ENCODE results near the gene AUTS2. TPM values are rescaled to one million over a fixed set of nuclear protein-coding genes. Genes with fewer than 3 reads are reported as not detected.

AUTS2 gene
- polyA plus RNA-seq, 3 donors, result 3.1 to 8.3 (median 7.9) TPM

- WGBS, 3 donors, result 0 to 1% (median 1%) methylated on average over 41 to 80 of the region's 80 CpGs
- no peak overlapping the region for H3K27ac ChIP-seq (ENCODE audit: low read depth, low read length)
These were observed 1096.2 kb downstream of the AUTS2 start for GRCh38 chr7:70694434-70694970.

GRCh38 chr7:70694971-70695794, 1096.9 kb downstream of the AUTS2 start:
- H3K27ac ChIP-seq (ENCODE audit: low read depth, low read length), result no peak overlapping the region
- 0 to 5% (median 1%) methylated on average over 59 to 77 of the region's 77 CpGs for WGBS, 3 donors

- H3K27ac ChIP-seq (ENCODE audit: low read depth, low read length), result no peak overlapping the region
- WGBS, 3 donors, result 7 to 43% (median 14%) methylated on average over 9 of the region's 9 CpGs
These were observed 1097.5 kb downstream of the AUTS2 start for GRCh38 chr7:70695795-70696083.

GRCh38 chr7:70696201-70696754, 1098.0 kb downstream of the AUTS2 start:
- no peak overlapping the region for H3K27ac ChIP-seq (ENCODE audit: low read depth, low read length)
- WGBS, 3 donors, result 56 to 72% (median 61%) methylated on average over 10 of the region's 10 CpGs

GRCh38 chr7:70698219-70698832, 1100.1 kb downstream of the AUTS2 start:
- 22 to 39% (median 22%) methylated on average over 2 of the region's 2 CpGs for WGBS, 3 donors
- no peak overlapping the region for H3K27ac ChIP-seq (ENCODE audit: low read depth, low read length)

GRCh38 chr7:70699271-70699670, 1101.0 kb downstream of the AUTS2 start:
- H3K27ac ChIP-seq (ENCODE audit: low read depth, low read length), result no peak overlapping the region
- 83 to 94% (median 89%) methylated on average over 3 of the region's 3 CpGs for WGBS, 3 donors

GRCh38 chr7:70700055-70700940, 1102.0 kb downstream of the AUTS2 start:
- no peak overlapping the region for H3K27ac ChIP-seq (ENCODE audit: low read depth, low read length)
- 80 to 84% (median 83%) methylated on average over 11 of the region's 11 CpGs for WGBS, 3 donors

- 77 to 90% (median 90%) methylated on average over 6 of the region's 6 CpGs for WGBS, 3 donors
- no peak overlapping the region for H3K27ac ChIP-seq (ENCODE audit: low read depth, low read length)
These were observed 1102.7 kb downstream of the AUTS2 start for GRCh38 chr7:70700941-70701425.

- WGBS, 3 donors, result 71 to 85% (median 83%) methylated on average over 6 of the region's 6 CpGs
- H3K27ac ChIP-seq (ENCODE audit: low read depth, low read length), result no peak overlapping the region
These were observed 1103.2 kb downstream of the AUTS2 start for GRCh38 chr7:70701477-70701876.

- H3K27ac ChIP-seq (ENCODE audit: low read depth, low read length), result no peak overlapping the region
- 82 to 95% (median 85%) methylated on average over 2 of the region's 2 CpGs for WGBS, 3 donors
These were observed 1103.7 kb downstream of the AUTS2 start for GRCh38 chr7:70701991-70702390.

- no peak overlapping the region for H3K27ac ChIP-seq (ENCODE audit: low read depth, low read length)
- 88 to 96% (median 94%) methylated on average over 4 of the region's 4 CpGs for WGBS, 3 donors
These were observed 1105.5 kb downstream of the AUTS2 start for GRCh38 chr7:70703785-70704184.

GRCh38 chr7:70704831-70705346, 1106.6 kb downstream of the AUTS2 start:
- no peak overlapping the region for H3K27ac ChIP-seq (ENCODE audit: low read depth, low read length)
- 39 to 84% (median 69%) methylated on average over 5 of the region's 5 CpGs for WGBS, 3 donors

GRCh38 chr7:70706204-70706603, 1107.9 kb downstream of the AUTS2 start:
- 88 to 93% (median 89%) methylated on average over 4 of the region's 4 CpGs for WGBS, 3 donors
- no peak overlapping the region for H3K27ac ChIP-seq (ENCODE audit: low read depth, low read length)

GRCh38 chr7:70706698-70707097, 1108.4 kb downstream of the AUTS2 start:
- no peak overlapping the region for H3K27ac ChIP-seq (ENCODE audit: low read depth, low read length)
- WGBS, 3 donors, result 95 to 96% (median 96%) methylated on average over 3 of the region's 3 CpGs

GRCh38 chr7:70707823-70708243, 1109.6 kb downstream of the AUTS2 start:
- WGBS, 3 donors, result 86 to 92% (median 89%) methylated on average over 6 of the region's 6 CpGs
- no peak overlapping the region for H3K27ac ChIP-seq (ENCODE audit: low read depth, low read length)

GRCh38 chr7:70710011-70710480, 1111.8 kb downstream of the AUTS2 start:
- no peak overlapping the region for H3K27ac ChIP-seq (ENCODE audit: low read depth, low read length)
- WGBS, 3 donors, result 54 to 61% (median 61%) methylated on average over 4 of the region's 4 CpGs

GRCh38 chr7:70710651-70711050, 1112.4 kb downstream of the AUTS2 start:
- no peak overlapping the region for H3K27ac ChIP-seq (ENCODE audit: low read depth, low read length)
- WGBS, 3 donors, result 62 to 93% (median 68%) methylated on average over 3 of the region's 3 CpGs

GRCh38 chr7:70711452-70711851, 1113.2 kb downstream of the AUTS2 start:
- 85 to 96% (median 95%) methylated on average over 11 of the region's 11 CpGs for WGBS, 3 donors
- no peak overlapping the region for H3K27ac ChIP-seq (ENCODE audit: low read depth, low read length)
